ENCODE results near the gene DRAM1. TPM values are rescaled to one million over a fixed set of nuclear protein-coding genes. Genes with fewer than 3 reads are reported as not detected.

The DRAM1 gene
- total and polyA plus RNA-seq, 9 of the 15 experiments (the other 6 are each of a cell fraction or from before 2014, with no cell fraction given) = 1.4 to 4.3 (median 2.7) TPM

- Histone ChIP-seq H3K9me3 (replicated peaks; ENCODE audit: control insufficient read depth, insufficient read depth, low read depth, low read length) (no peaks in the 10 kb centered on the region), H2AFZ (ENCODE audit: low read depth, low read length) (peak overlapping the region; percentile 57; the same call in 1 of the 2 replicates), H3K4me2 (ENCODE audit: insufficient read depth, low read length) (no peak overlapping the region), H3K4me1 (replicated peaks in 1 of 2; ENCODE audit: control insufficient read depth in 2 of 2, insufficient read depth in 2 of 2, low read length in 2 of 2) (peaks cover 11 to 13% of the 10 kb centered on the region in 2 experiments; a peak in 4 of 5 replicates), H3K9ac (ENCODE audit: insufficient read depth in 1 of 2, low read depth in 2 of 2, low read length in 2 of 2) (no peak overlapping the region), H3K4me3 (no peak overlapping the region), H4K20me1 (replicated peaks; ENCODE audit: control insufficient read depth, insufficient read depth, low read length) (no peaks in the 10 kb centered on the region), H3K27me3 (ENCODE audit: control insufficient read depth in 2 of 2, insufficient read depth in 2 of 2, low read length in 2 of 2) (no peaks in the 10 kb centered on the region; a peak in 1 of 5 replicates), H3K27ac (ENCODE audit: extremely low read depth, low read depth, low read length) (no peak overlapping the region), H3K36me3 (ENCODE audit: control insufficient read depth, insufficient read depth, low read length) (no peaks in the 10 kb centered on the region), H3K9me1 (ENCODE audit: control insufficient read depth, insufficient read depth, low read length) (no peaks in the 10 kb centered on the region), H3K79me2 (ENCODE audit: control insufficient read depth, insufficient read depth, low read length) (no peaks in the 10 kb centered on the region)
- FAIRE-seq (peak; percentile 54), ATAC-seq (no peak), DNase-seq (ENCODE audit: extremely low read depth in 1 of 4, low spot score in 3 of 4) (no peak)
- 14% methylated on average over 1 of the region's 1 CpG for WGBS (ENCODE audit: insufficient coverage, low coverage, missing lambda C conversion rate)
- intact Hi-C loops (cut with micrococcal nuclease) = no loop called here
- in situ Hi-C loops (cut with MboI) = no loop called here
- BruUV-seq (replicated peaks) = no TSS peak
- POLR2A ChIA-PET = no interaction called here
- CTCF ChIA-PET (ENCODE audit: low intra/inter-chr PET ratio) = no interaction called here
- TF ChIP-seq, protein P1, sequence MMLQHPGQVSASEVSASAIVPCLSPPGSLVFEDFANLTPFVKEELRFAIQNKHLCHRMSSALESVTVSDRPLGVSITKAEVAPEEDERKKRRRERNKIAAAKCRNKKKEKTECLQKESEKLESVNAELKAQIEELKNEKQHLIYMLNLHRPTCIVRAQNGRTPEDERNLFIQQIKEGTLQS (IDR thresholded peaks at IDR 0.05) = peak; percentile 56
- TF ChIP-seq, protein P1 (CRISPR knock-in tag; conservative IDR thresholded peaks at IDR 0.05) = no peak
- TF ChIP-seq MNT (conservative IDR thresholded peaks at IDR 0.05) (0 out of 4 replicates have a peak, but pooled peaks of 1 of the 2 experiments have one; percentile 19), MYC (IDR thresholded peaks at IDR 0.05; ENCODE audit: low read depth, low read length) (0 out of 2 replicates have a peak, but pooled peaks have one; percentile 20), MYC (CRISPR knock-in tag; IDR thresholded peaks at IDR 0.05; ENCODE audit: borderline replicate concordance, low read depth) (no peak), FOXA1 (IDR thresholded peaks at IDR 0.05; ENCODE audit: borderline replicate concordance) (no peak), HCFC1 (IDR thresholded peaks at IDR 0.05; ENCODE audit: low read depth, low read length) (no peak), CTCF (IDR thresholded peaks at IDR 0.05 in 2 of 3, conservative IDR thresholded peaks at IDR 0.05 in 1 of 3; ENCODE audit: insufficient read depth in 2 of 3, low read depth in 1 of 3, low read length in 3 of 3) (no peak), L3MBTL2 (IDR thresholded peaks at IDR 0.05) (peak; percentile 33; the same call in 1 of the 2 replicates), EP400 (IDR thresholded peaks at IDR 0.05) (peak; percentile 42; the same call in 1 of the 2 replicates), ZMIZ1 (IDR thresholded peaks at IDR 0.05; ENCODE audit: low read depth in 2 of 2, low read length in 2 of 2) (no peak), RBM25 (IDR thresholded peaks at IDR 0.05; ENCODE audit: low read depth, low read length, severe bottlenecking) (peak; percentile 83)
Measured at GRCh38 chr12:101850199-101850598, 27.2 kb upstream of the DRAM1 start.

All from K562 (cell line).